Stomach (tissue), 9 donors: ENCODE data around the gene PSTPIP1. TPM values are rescaled to one million over a fixed set of nuclear protein-coding genes. Genes with fewer than 3 reads are reported as not detected.

Experiments used
- DNase-seq, 2 donors: peaks; one replicate each; pipeline versions ENCODE4 v3.0.0 to v3.0.0-alpha.2; 2013 to 2019
- H3K27ac ChIP-seq, 5 donors: fragments of 200-600 bp in 4 of 5; sonication (generic) in 4 of 5; one replicate each; pipeline ENCODE4 v1.5.1; 2013 to 2019; ENCODE audit warnings: mild to moderate bottlenecking in 1 of 5, moderate library complexity in 1 of 5
- H3K27me3 ChIP-seq, 3 donors: fragments of 200-600 bp; sonication (generic); one replicate each; pipeline ENCODE4 v1.5.1; 2017 to 2019; ENCODE audit warnings: mixed run types in 1 of 3
- H3K36me3 ChIP-seq, 4 donors: fragments of 200-600 bp; sonication (generic); 1 replicate in 3 of 4; 2 replicates in 1 of 4; pipeline ENCODE4 v1.5.1; 2016 to 2019
- H3K4me1 ChIP-seq, 4 donors: fragments of 200-600 bp; sonication (generic); one replicate each; pipeline ENCODE4 v1.5.1; 2016 to 2019
- H3K4me3 ChIP-seq, 4 donors: fragments of 200-600 bp; sonication (generic) in 3 of 4; one replicate each; pipeline ENCODE4 v1.5.1; 2016 to 2019; ENCODE audit warnings: mild to moderate bottlenecking in 1 of 4
- H3K9me3 ChIP-seq, 4 donors: fragments of 200-600 bp; sonication (generic); one replicate each; pipeline ENCODE4 v1.5.1; 2016 to 2019
- EP300 ChIP-seq: sonication (generic); formaldehyde crosslinking; IDR thresholded peaks from one replicate; pipeline ENCODE4 v1.6.1; 2017; ENCODE audit warnings: antibody characterized with exemption
- POLR2A ChIP-seq, 4 donors: fragments of 450-650 bp; IDR thresholded peaks; one replicate each; pipeline ENCODE4 v1.6.1; 2016; ENCODE audit warnings: antibody characterized with exemption in 4 of 4, control low read depth in 2 of 4, mild to moderate bottlenecking in 1 of 4, moderate library complexity in 1 of 4
- POLR2AphosphoS5 ChIP-seq, 3 donors: sonication (generic); formaldehyde crosslinking; IDR thresholded peaks; one replicate each; pipeline ENCODE4 v1.6.1; 2016; ENCODE audit warnings: antibody characterized with exemption in 3 of 3
- WGBS, 5 donors: extraction: QIAGEN DNeasy Blood & Tissue Kit in 3 of 5; methylation state at CpG; one replicate each; pipeline versions ENCODE4 v1.1.5 to v1.1.7; 2013 to 2018; 5-methylcytosine and 5-hydroxymethylcytosine counted together
- intact Hi-C: fragments of 100-400 bp; cut with DNase I; formaldehyde crosslinking; loops from one replicate; pipeline ENCODE4 v1.15.1; 2023; ENCODE audit warnings: low total_unique reads
- polyA plus RNA-seq, 3 donors: library from polyadenylated mRNA; stranded (reverse); fragments of 200-250 nt; gene quantifications; one replicate each; pipeline ENCODE4 v1.2.3, GENCODE V29; 2013
- total RNA-seq, 5 donors: library from RNA; depleted of rRNA; stranded (reverse); fragments of >200 nt; gene quantifications; one replicate each; pipeline versions ENCODE4 v1.1.0 to v1.2.3, GENCODE V29; 2014 to 2016
- TF ChIP-seq, protein P1 (sequence below), 7 experiments: fragments of 450-650 bp in 4 of 7; fragments of 200-600 bp in 3 of 7; sonication (generic) in 3 of 7; IDR thresholded peaks; one replicate each; pipeline ENCODE4 v1.5.1; 2016 to 2019; ENCODE audit warnings: antibody characterized with exemption in 7 of 7, control low read depth in 2 of 7, mild to moderate bottlenecking in 1 of 7
- donor health status: healthy with polysubstance abuse.
- donor health status: Bipolar disorder and iron deficiency.
- donor health status: healthy.

The PSTPIP1 gene
- total and polyA plus RNA-seq, 8 donors, result 0.29 to 75.4 (median 5.4) TPM

DNA sequence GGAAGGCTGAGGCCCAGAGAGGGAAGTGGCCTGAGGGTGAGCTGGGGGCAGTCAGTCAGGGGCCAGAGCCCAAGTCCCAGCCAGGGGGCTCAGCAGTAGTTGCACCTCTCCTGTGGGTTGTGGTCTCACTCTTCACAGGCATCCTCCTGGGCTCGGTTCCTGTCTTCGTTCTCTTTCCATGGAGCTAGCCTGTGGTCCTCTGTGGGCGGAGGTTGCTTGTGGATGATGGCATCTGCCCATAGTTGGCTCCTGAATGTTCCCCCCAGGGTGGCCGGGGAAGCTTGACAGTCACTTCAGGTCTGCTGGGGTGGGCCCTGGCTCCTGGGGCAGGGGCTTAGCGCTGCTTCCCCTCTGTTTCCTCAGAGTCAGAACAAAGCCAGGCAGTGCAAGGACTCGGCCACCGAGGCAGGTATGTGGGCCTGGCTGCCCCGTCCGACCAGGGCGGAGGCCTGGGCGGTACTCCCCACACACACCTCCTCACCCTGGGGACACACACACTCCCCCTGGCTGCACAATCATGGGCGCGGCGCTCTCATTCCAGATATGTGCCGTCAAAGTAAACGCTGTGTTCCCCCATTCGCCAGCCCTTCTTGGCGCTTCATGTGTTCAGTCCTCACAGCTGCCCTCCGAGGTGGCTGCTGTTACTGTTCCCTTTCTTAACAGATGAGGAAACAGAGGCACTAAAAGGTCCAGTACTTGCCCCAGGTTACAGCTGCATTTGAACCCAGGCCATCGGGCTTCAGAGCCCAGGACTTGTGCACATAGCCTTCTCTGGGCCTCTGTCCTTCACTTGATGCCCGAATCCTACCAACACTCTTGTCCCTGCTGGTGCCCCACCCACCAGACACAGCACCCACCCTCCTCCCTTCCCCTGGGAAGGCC is 34.5 kb downstream of the PSTPIP1 start:
- H3K4me3 ChIP-seq, result no peak overlapping the region
- H3K9me3 ChIP-seq, result no peaks in the 10 kb centered on the region
- peak; percentile 25 to 55 for DNase-seq
- peaks cover 0 to 33% (median 12%) of the 10 kb centered on the region in 3 donors for H3K27me3 ChIP-seq
- H3K36me3 ChIP-seq, result peaks cover 0 to 35% (median 0%) of the 10 kb centered on the region in 4 donors
- intact Hi-C loops, result no loop called here
- TF ChIP-seq EP300 (no peak), POLR2AphosphoS5 (IDR thresholded peaks at IDR 0.05) (no peak), POLR2A (IDR thresholded peaks at IDR 0.05) (no peak)
- TF ChIP-seq, protein P1, sequence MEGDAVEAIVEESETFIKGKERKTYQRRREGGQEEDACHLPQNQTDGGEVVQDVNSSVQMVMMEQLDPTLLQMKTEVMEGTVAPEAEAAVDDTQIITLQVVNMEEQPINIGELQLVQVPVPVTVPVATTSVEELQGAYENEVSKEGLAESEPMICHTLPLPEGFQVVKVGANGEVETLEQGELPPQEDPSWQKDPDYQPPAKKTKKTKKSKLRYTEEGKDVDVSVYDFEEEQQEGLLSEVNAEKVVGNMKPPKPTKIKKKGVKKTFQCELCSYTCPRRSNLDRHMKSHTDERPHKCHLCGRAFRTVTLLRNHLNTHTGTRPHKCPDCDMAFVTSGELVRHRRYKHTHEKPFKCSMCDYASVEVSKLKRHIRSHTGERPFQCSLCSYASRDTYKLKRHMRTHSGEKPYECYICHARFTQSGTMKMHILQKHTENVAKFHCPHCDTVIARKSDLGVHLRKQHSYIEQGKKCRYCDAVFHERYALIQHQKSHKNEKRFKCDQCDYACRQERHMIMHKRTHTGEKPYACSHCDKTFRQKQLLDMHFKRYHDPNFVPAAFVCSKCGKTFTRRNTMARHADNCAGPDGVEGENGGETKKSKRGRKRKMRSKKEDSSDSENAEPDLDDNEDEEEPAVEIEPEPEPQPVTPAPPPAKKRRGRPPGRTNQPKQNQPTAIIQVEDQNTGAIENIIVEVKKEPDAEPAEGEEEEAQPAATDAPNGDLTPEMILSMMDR (IDR thresholded peaks at IDR 0.05), result no peak
- H3K4me1 ChIP-seq, result peaks cover 7 to 42% (median 16%) of the 10 kb centered on the region in 4 donors
- no peak overlapping the region for H3K27ac ChIP-seq
- WGBS, 5 donors, result 55 to 67% (median 60%) methylated on average over 17 to 21 of the region's 21 CpGs

DNA sequence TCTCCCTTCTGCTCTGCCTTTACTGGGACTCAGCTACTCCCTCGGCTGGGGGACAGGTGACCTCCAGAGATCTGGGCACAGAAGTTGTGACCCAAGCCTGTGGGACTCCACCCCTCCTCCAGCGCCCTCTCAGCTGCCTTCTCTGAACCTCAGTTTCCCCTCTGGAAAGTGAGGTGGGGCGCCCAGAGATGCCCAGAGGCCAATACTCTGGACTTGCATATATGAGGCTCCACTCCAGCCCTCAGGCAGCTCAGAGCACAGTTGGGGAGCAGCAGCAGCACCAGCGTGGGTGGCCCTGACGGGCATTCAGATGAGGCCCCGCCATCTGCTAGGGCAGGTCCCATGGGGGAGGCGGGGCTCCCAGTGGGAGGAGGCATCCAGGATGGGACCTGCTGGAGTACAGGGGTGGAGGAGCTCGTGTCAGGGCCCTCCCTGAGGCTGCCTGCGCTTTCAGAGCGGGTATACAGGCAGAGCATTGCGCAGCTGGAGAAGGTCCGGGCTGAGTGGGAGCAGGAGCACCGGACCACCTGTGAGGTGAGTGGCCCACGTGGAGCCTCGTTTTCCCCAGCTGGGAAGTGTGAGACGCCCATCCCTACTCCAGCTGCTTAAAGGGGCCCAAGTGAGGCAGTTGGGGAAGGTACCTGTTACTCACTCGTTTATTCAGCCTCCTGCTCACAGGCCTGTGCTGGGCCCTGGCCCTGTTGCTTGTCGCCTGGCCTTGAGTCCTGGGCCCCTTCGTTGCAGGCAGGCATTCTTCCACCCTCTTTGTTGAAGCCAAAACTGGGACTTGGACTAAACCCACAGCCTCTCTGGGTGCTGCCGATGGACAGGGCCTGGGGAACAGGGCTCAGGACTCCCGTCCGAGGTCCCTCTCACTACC is 35.4 kb downstream of the PSTPIP1 start:
- Histone ChIP-seq H3K4me1 (peaks cover 7 to 50% (median 15%) of the 10 kb centered on the region in 4 donors), H3K36me3 (peaks cover 0 to 40% (median 0%) of the 10 kb centered on the region in 4 donors), H3K9me3 (no peaks in the 10 kb centered on the region), H3K4me3 (no peak overlapping the region), H3K27me3 (peaks cover 0 to 33% (median 12%) of the 10 kb centered on the region in 3 donors), H3K27ac (no peak overlapping the region)
- intact Hi-C loops, result no loop called here
- TF ChIP-seq EP300 (no peak), POLR2A (IDR thresholded peaks at IDR 0.05) (no peak), POLR2AphosphoS5 (IDR thresholded peaks at IDR 0.05) (no peak)
- TF ChIP-seq, protein P1 (IDR thresholded peaks at IDR 0.05), result no peak
- WGBS, 5 donors, result 70 to 81% (median 79%) methylated on average over 11 to 22 of the region's 22 CpGs
- peak; percentile 19 to 48 for DNase-seq

DNA sequence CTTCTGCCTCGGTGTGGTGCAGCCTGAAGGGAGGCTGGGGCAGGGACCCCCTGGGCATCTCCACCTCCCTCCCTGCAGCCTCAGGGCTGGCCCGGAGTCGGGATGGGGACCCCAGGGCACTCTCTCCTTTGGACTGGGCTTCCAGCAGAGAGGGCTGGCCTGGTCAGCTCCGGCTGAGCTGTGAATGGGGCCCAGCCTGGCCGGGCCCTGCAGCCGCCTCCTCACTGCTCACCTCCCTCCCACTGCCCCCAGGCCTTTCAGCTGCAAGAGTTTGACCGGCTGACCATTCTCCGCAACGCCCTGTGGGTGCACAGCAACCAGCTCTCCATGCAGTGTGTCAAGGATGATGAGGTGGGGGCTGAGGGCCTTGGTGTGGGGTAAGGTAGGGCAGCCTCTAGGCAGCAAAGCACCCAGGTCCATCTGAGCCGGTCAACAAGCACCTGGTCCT is 36.0 kb downstream of the PSTPIP1 start:
- Histone ChIP-seq H3K4me1 (peaks cover 7 to 53% (median 15%) of the 10 kb centered on the region in 4 donors), H3K36me3 (peaks cover 0 to 46% (median 0%) of the 10 kb centered on the region in 4 donors), H3K27ac (no peak overlapping the region), H3K27me3 (peaks cover 0 to 33% (median 12%) of the 10 kb centered on the region in 3 donors), H3K4me3 (no peak overlapping the region), H3K9me3 (no peaks in the 10 kb centered on the region)
- DNase-seq, result peak in 1 of 2 donors; percentile 16
- 84 to 90% (median 89%) methylated on average over 7 to 10 of the region's 10 CpGs for WGBS, 5 donors
- intact Hi-C loops, result no loop called here
- TF ChIP-seq POLR2A (IDR thresholded peaks at IDR 0.05) (no peak), EP300 (no peak), POLR2AphosphoS5 (IDR thresholded peaks at IDR 0.05) (no peak)
- TF ChIP-seq, protein P1 (IDR thresholded peaks at IDR 0.05), result no peak
